Coronary artery (tissue), 2 donors: ENCODE results near the gene CLSTN3.

Source experiments
- DNase-seq: peaks from one replicate; pipeline ENCODE4 v3.0.0-alpha.2; 2017; ENCODE audit warnings: low spot score
- H3K27ac ChIP-seq, 2 donors: fragments of 200-600 bp; sonication (generic); one replicate each; pipeline ENCODE4 v1.5.1; 2016 to 2019
- H3K4me3 ChIP-seq: fragments of 200-600 bp; sonication (generic); 2 replicates; pipeline ENCODE4 v1.5.1; 2016; ENCODE audit warnings: mild to moderate bottlenecking, moderate library complexity
- CTCF ChIP-seq: fragments of 200-600 bp; sonication (generic); IDR thresholded peaks from one replicate; pipeline ENCODE4 v1.5.1; 2019; ENCODE audit warnings: antibody characterized with exemption

Gene CLSTN3

GRCh38 chr12:7142056-7142644 is 12.0 kb downstream of the CLSTN3 start:
- DNase-seq = no peak
- peak; percentile 21 for TF ChIP-seq CTCF
- no peak overlapping the region for H3K27ac ChIP-seq
- no peak overlapping the region for H3K4me3 ChIP-seq

GRCh38 chr12:7142809-7143465 is 12.8 kb downstream of the CLSTN3 start:
- DNase-seq = no peak
- no peak overlapping the region for H3K4me3 ChIP-seq
- no peak overlapping the region for H3K27ac ChIP-seq
- TF ChIP-seq CTCF = no peak

- no peak overlapping the region for H3K27ac ChIP-seq
- H3K4me3 ChIP-seq = no peak overlapping the region
- no peak for DNase-seq
- TF ChIP-seq CTCF = no peak
Observed at GRCh38 chr12:7143564-7143963, 13.4 kb downstream of the CLSTN3 start.

GRCh38 chr12:7144414-7145120 is 14.4 kb downstream of the CLSTN3 start:
- DNase-seq = no peak
- Histone ChIP-seq H3K4me3 (no peak overlapping the region), H3K27ac (peak overlapping the region in 1 of 2 donors; percentile 58)
- TF ChIP-seq CTCF = peak; percentile 56

GRCh38 chr12:7145671-7146070 is 15.5 kb downstream of the CLSTN3 start:
- Histone ChIP-seq H3K4me3 (no peak overlapping the region), H3K27ac (no peak overlapping the region)
- TF ChIP-seq CTCF = no peak
- no peak for DNase-seq

GRCh38 chr12:7146228-7146627 is 16.1 kb downstream of the CLSTN3 start:
- Histone ChIP-seq H3K4me3 (no peak overlapping the region), H3K27ac (no peak overlapping the region)
- no peak for DNase-seq
- no peak for TF ChIP-seq CTCF

- peak; percentile 31 for DNase-seq
- Histone ChIP-seq H3K27ac (no peak overlapping the region), H3K4me3 (no peak overlapping the region)
- TF ChIP-seq CTCF = no peak
Observed at GRCh38 chr12:7146906-7147305, 16.7 kb downstream of the CLSTN3 start.
